Tongue (tissue), 2 donors: ENCODE data around the gene CCL26. TPM values are rescaled to one million over a fixed set of nuclear protein-coding genes. Genes with fewer than 3 reads are reported as not detected.
"Not testable (repeated sequence)": the region's sequence is repeated elsewhere in the genome, so short reads cannot be mapped to it uniquely, and the experiment has no call there.

Source experiments
- DNase-seq: peaks from one replicate; pipeline ENCODE4 v3.0.0-alpha.2; 2015
- total RNA-seq: library from RNA; depleted of rRNA; stranded (reverse); fragments of >200 nt; gene quantifications from one replicate; pipeline ENCODE4 v1.2.3, GENCODE V29; 2014

Gene CCL26
- total RNA-seq, 1 donor from 2014 or later = not detected

- DNase-seq = no peak
Observed at GRCh38 chr7:75738604-75738974, 33.4 kb downstream of the CCL26 start, which contains the start of gene HIP1. TSS of gene HIP1 (minus strand) at chr7:75738941. CDS start at chr7:75738920, 21 bp downstream.

DNA sequence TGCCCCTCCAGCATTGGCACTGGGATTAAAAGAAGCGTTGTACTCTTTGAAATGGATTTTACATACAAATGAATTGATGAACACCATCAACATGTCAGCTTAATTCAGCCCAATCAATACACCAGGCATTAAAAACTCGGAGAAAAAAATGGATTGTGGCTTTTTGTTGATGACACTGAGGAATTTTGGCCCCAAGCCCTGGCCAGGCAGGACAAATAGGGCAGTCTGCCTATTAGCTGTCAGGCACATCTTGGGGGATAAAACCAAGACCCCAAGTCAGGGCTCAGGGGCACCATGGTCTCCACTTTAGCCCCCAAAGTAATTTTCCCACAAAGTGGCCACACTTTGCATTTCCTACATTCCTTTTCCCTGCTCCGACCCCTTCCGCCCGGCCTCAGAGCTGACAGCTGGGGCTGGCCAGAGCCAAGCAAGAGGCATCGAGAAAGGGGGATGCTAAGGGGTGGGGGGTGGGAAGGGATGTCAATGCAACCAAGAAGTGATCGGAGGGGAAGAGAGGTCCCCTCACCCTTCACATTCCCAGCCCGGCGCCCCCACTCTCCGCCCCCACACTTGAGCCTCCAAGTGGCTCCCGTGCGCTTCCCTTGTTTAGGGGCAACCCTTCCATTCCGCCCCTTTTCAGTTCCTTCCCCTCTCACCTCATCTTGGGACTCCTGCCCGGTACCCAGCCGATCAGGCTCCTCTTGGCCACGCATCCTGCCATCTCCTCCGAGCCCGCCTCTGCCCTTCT lies 34.0 kb downstream of the CCL26 start:
- peak; percentile 57 for DNase-seq

DNA sequence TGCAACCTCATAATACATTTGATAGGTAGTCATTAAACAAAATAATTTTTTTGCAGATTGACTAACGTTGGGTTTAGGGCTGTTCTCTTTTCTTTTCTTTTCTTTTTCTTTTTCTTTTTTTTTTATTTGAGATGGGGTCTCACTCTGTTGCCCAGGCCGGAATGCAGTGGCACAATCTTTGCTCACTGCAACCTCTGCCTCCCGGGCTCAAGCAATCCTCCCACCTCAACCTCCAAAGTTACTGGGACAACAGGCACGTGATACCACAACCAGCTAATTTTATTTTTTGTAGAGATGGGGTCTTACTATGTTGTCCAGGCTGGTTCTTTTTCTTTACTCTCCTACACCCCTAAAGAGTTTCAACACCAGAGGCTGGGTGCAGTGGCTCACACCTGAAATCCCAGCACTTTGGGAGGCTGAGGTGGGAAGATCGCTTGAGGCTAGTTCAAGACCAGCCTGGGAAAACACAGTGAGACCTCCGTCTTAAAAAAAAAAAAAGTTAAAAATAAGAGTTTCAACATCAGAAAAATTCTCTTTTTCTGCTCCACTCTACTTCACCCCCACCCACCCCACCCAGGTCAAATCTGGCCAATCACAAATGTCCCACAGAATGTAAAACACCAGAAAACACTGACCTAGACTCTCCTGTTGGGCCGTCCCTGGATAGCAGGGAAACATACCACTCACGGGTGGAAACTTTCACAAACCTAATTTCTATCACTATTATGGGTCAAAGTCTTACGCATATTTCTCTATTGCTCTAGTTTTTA lies 36.2 kb downstream of the CCL26 start:
- DNase-seq = no peak

DNA sequence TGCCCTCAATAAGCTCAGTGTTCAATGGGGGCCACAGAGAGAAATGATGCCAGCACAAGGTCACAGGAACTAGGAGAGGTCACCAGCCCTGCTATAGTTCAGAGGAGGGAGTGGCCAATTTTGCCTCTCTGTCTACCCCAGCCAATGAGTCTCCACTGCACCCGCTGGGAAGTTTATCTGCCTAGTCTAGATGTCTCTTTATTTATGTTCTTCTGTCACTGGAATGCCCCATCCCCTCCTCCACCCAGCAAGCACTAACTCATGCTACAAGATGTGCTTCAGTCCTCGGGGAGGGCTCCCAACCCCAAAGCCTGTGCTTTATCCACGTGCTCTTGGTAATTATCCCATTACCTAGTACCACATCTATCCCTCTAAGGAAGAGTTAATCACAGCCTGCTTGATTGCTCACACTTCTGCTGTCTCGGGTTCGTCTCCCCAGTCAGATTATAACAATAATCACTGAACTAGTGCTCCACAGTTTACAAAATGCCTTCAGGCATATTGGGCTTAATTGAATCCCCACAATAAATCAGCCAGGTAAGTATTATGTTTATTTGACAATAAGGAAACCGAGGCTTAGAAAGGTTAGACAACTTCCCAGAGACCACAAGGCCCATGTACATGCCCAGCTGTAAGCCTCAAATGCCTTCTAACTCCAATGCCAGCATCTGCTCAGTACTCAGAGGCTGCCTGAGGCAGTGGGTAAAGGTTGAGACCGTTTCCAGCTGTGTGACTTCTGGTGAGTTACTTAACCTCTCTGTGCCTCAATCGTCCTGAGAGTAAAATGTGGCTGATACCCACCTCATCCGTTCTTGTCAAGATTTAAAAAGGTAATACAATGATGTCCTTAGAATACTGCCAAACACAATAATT lies 37.2 kb downstream of the CCL26 start:
- DNase-seq = no peak

DNA sequence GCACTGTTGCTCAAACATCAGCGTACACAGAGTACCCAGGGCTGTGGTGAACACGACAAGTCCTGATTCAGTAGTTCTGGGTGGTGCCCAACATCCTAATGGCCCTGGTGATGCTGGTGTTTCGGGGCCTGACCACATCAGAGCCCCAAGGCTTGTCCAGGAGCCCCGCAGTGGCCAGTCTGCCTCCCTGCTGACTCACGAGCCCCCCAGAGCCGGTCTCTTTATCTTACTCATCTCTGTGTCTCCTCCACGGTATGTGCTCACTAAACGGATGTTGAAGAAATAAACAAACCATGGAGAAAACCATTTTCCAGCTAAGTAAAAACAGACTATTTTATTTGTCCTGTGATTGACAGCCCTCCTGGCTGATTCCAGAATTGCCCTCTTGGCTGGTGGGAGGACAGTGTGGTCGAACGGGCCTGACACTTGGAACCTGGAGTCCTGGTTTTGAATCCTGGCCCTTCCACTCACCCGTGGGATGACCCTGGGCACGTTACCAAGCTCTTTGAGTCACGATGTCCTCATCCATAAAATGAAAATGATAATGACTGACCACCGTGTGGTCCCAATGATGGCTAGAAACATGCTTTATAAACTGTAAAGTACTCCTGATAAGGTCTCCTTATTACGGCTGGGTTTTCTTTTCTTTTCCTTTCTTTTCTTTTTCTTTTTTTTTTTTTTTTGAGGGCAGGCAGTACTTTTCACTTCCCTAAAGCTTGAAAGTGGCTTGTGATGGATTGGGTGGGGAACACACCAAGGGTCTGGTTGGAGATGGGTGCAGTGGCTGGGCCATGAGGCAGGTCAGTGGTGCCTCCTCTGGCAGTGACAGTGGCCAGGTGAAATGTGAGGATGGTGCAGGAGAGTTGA lies 39.0 kb downstream of the CCL26 start:
- no peak for DNase-seq

DNA sequence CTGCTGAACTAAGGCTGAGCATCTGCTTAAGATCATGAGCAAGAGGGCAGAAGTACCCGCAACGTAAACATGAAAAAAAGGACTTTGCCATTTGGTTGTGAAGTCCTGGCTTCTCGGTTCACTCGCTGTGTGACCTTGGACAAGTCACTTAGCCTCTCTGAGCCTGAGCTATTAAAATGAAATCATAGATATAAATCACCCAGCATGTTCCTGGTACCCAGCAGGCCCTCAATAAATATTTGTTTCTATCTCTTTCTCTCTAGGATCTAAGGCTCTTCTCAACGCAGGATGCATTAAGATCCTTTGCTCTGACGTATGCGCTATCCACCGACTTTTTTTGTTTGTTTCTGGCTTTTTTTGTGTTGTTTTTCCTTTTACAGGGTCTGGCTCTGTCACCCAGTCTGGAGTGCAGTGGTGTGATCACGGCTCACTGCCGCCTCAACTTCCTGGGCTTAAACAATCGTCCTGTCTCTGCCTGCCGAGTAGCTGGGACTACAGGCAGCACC lies 39.9 kb downstream of the CCL26 start:
- no peak for DNase-seq

- DNase-seq = no peak
Observed at GRCh38 chr7:75729851-75730274, 42.1 kb downstream of the CCL26 start.

- DNase-seq = peak; percentile 38
Observed at GRCh38 chr7:75727881-75728593, 44.0 kb downstream of the CCL26 start.

- DNase-seq = not testable (repeated sequence)
Observed at GRCh38 chr7:75727351-75727750, 44.7 kb downstream of the CCL26 start.

GRCh38 chr7:75725306-75725705 lies 46.7 kb downstream of the CCL26 start:
- DNase-seq = no peak

- no peak for DNase-seq
Observed at GRCh38 chr7:75723444-75723843, 48.6 kb downstream of the CCL26 start.

- DNase-seq = no peak
Observed at GRCh38 chr7:75722373-75722772, 49.6 kb downstream of the CCL26 start.

DNA sequence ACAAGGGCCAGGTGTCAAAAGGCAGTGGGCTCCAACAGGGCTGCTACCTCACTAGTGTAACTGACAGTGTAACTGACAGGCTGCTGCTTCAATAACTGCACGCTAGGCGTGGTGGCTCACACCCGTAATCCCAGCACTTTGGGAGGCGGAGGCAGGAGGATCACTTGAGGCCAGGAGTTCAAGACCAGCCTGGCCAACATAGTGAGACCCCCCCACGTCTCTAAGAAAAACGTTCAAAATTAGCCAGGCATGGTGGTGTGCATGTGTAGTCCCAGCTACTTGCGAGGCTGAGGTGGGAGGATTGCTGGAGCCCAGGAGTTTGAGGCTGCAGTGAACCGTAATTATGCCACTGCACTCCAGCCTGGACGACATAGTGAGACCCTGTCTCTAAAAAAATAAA lies 50.1 kb downstream of the CCL26 start:
- DNase-seq = not testable (repeated sequence)

DNA sequence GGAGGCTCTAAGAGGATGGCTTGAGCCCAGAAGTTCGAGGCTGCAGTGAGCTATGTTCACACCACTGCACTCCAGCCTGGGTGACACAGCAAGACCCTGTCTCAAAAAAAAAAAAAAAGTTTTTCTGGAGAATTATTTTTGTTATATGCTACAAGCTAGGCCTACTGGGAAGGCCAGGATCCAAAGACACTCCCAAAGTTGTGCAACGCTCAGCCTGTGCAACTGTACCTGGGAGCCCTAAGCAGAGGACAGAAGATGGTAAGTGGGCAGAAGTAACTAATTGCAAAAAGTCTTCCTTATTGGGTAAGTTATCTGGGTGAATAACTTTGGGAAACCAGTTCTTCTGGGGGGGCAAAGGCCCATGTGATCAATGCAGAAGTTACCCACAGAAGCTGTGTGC lies 50.6 kb downstream of the CCL26 start:
- DNase-seq = no peak

- no peak for DNase-seq
Observed at GRCh38 chr7:75719626-75720025, 52.4 kb downstream of the CCL26 start.

Other genes with a start within 250 kb of the CCL26 start
- gene HIP1, start 33.3 kb downstream of the CCL26 start, total RNA-seq = 19.6 TPM
- gene CCL24, start 41.6 kb upstream of the CCL26 start, total RNA-seq = not detected
- 8.5 TPM for gene RHBDD2, start 106.8 kb upstream of the CCL26 start, total RNA-seq
- 39.7 TPM for gene POR, start 142.9 kb upstream of the CCL26 start, total RNA-seq
- 20.0 TPM for gene TMEM120A, start 222.4 kb upstream of the CCL26 start, total RNA-seq